Neural cell (in vitro differentiated cells): Measurements from ENCODE around the gene TTYH1.

Experiments
- CTCF ChIP-seq: fragments of 450-650 bp; IDR thresholded peaks from 2 replicates; pipeline ENCODE4 v1.5.1; 2014; ENCODE audit warnings: antibody characterized with exemption, mild to moderate bottlenecking, moderate library complexity; ENCODE audit not compliant: poor library complexity, severe bottlenecking
- EP300 ChIP-seq: fragments of 450-650 bp; conservative IDR thresholded peaks from 2 replicates; pipeline ENCODE4 v1.6.1; 2014; ENCODE audit warnings: antibody characterized with exemption, mild to moderate bottlenecking, moderate library complexity; ENCODE audit not compliant: poor library complexity, severe bottlenecking
- EZH2 ChIP-seq: fragments of 200-600, 300-800 bp; shearing (Covaris generic), sonication (generic); IDR thresholded peaks from 2 replicates; pipeline ENCODE4 v1.6.1; 2014; ENCODE audit warnings: antibody characterized with exemption, low read length, borderline replicate concordance, mild to moderate bottlenecking; ENCODE audit not compliant: insufficient read depth, poor library complexity, severe bottlenecking
- RAD21 ChIP-seq: fragments of 450-650 bp; conservative IDR thresholded peaks from 2 replicates; pipeline ENCODE4 v1.6.1; 2014; ENCODE audit warnings: antibody characterized with exemption, mild to moderate bottlenecking, moderate library complexity
- SMC3 ChIP-seq: fragments of 450-650 bp; conservative IDR thresholded peaks from 2 replicates; pipeline ENCODE4 v1.6.1; 2014; ENCODE audit warnings: antibody characterized with exemption, mild to moderate bottlenecking, moderate library complexity; ENCODE audit not compliant: poor library complexity
- TF ChIP-seq, protein P1 (sequence below): IDR thresholded peaks from 2 replicates; pipeline ENCODE4 v1.6.1; 2012; ENCODE audit warnings: borderline replicate concordance

DNA sequence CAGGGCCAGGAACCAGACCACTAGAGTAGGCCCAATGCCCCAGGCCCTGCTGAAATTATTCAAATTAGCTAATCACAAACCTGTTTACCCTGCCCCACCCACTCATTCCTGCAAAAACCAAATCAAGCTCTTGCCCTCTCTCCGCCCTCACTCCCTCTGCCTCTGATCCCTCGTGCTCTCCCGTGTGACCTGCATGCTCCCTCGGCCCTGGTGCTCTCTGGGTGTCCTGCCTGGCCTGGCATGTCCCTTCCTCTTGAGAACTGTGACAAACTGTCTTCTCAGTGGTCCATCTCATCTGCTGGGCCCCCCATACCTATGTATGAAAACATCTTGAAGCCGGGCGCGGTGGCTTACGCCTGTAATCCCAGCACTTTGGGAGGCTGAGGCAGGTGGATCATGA lies 12.2 kb upstream of the TTYH1 start:
- TF ChIP-seq EZH2 (no peak), CTCF (no peak), RAD21 (no peak), EP300 (no peak), SMC3 (no peak)
- TF ChIP-seq, protein P1, sequence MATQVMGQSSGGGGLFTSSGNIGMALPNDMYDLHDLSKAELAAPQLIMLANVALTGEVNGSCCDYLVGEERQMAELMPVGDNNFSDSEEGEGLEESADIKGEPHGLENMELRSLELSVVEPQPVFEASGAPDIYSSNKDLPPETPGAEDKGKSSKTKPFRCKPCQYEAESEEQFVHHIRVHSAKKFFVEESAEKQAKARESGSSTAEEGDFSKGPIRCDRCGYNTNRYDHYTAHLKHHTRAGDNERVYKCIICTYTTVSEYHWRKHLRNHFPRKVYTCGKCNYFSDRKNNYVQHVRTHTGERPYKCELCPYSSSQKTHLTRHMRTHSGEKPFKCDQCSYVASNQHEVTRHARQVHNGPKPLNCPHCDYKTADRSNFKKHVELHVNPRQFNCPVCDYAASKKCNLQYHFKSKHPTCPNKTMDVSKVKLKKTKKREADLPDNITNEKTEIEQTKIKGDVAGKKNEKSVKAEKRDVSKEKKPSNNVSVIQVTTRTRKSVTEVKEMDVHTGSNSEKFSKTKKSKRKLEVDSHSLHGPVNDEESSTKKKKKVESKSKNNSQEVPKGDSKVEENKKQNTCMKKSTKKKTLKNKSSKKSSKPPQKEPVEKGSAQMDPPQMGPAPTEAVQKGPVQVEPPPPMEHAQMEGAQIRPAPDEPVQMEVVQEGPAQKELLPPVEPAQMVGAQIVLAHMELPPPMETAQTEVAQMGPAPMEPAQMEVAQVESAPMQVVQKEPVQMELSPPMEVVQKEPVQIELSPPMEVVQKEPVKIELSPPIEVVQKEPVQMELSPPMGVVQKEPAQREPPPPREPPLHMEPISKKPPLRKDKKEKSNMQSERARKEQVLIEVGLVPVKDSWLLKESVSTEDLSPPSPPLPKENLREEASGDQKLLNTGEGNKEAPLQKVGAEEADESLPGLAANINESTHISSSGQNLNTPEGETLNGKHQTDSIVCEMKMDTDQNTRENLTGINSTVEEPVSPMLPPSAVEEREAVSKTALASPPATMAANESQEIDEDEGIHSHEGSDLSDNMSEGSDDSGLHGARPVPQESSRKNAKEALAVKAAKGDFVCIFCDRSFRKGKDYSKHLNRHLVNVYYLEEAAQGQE: no peak
